ENCODE data around the gene TIMM29.

GRCh38 chr19:10965398-10965797 is 36.8 kb downstream of the TIMM29 start:
- TF ChIP-seq CTCF (IDR thresholded peaks at IDR 0.05; ENCODE audit: insufficient read depth, low read length, poor library complexity, severe bottlenecking) = no peak
- TF ChIP-seq EZH2phosphoT487 (conservative IDR thresholded peaks at IDR 0.05; ENCODE audit: low read length) = no peak

All from SU-DHL-6 (cell line).